SK-N-SH treated with all-trans-retinoic acid at 6 μM for 48 hours (cell line): Measurements from ENCODE around the gene TMEM236.

Source experiments
- ARNTL ChIP-seq: fragments of 450-650 bp; formaldehyde crosslinking; IDR thresholded peaks from 2 replicates; pipeline ENCODE4 v1.5.0; 2020; ENCODE audit warnings: low read depth, mild to moderate bottlenecking, moderate library complexity, borderline replicate concordance
- GLIS3 ChIP-seq: fragments of 250-450 bp; sonication (Bioruptor Pico); IDR thresholded peaks from 2 replicates; pipeline ENCODE4 v1.5.0; 2020; ENCODE audit warnings: mild to moderate bottlenecking, moderate library complexity
- ISL1 ChIP-seq: fragments of 250-450 bp; sonication (Bioruptor Pico); IDR thresholded peaks from 2 replicates; pipeline ENCODE4 v2.1.2; 2022; ENCODE audit warnings: mild to moderate bottlenecking, moderate library complexity
- OSR1 ChIP-seq: fragments of 250-450 bp; sonication (Bioruptor Pico); IDR thresholded peaks from 2 replicates; pipeline ENCODE4 v1.8.0; 2022; ENCODE audit warnings: moderate library complexity, mild to moderate bottlenecking, inconsistent platforms
- RARB ChIP-seq: fragments of 250-450 bp; sonication (Bioruptor Pico); IDR thresholded peaks from 2 replicates; pipeline ENCODE4 v1.8.0; 2021; ENCODE audit warnings: mild to moderate bottlenecking, moderate library complexity
- ZFP3 ChIP-seq: fragments of 250-450 bp; sonication (Bioruptor Pico); IDR thresholded peaks from 2 replicates; pipeline ENCODE4 v1.5.0; 2020; ENCODE audit warnings: mild to moderate bottlenecking, moderate library complexity
- ZFP30 ChIP-seq: fragments of 450-650 bp; formaldehyde crosslinking; IDR thresholded peaks from 2 replicates; pipeline ENCODE4 v1.5.0; 2022; ENCODE audit warnings: mild to moderate bottlenecking, moderate library complexity
- ZNF565 ChIP-seq: fragments of 450-650 bp; formaldehyde crosslinking; conservative IDR thresholded peaks from 2 replicates; pipeline ENCODE4 v1.5.0; 2020; ENCODE audit warnings: low read depth, mild to moderate bottlenecking, moderate library complexity
- TF ChIP-seq, protein P1 (sequence below): fragments of 250-450 bp; sonication (Bioruptor Pico); IDR thresholded peaks from 2 replicates; pipeline ENCODE4 v1.8.0; 2020; ENCODE audit warnings: mild to moderate bottlenecking, moderate library complexity, borderline replicate concordance
- TF ChIP-seq, protein P2 (sequence below): fragments of 250-450 bp; sonication (Bioruptor Pico); IDR thresholded peaks from 2 replicates; pipeline ENCODE4 v1.8.0; 2021; ENCODE audit warnings: low read depth, mild to moderate bottlenecking, moderate library complexity, borderline replicate concordance

DNA sequence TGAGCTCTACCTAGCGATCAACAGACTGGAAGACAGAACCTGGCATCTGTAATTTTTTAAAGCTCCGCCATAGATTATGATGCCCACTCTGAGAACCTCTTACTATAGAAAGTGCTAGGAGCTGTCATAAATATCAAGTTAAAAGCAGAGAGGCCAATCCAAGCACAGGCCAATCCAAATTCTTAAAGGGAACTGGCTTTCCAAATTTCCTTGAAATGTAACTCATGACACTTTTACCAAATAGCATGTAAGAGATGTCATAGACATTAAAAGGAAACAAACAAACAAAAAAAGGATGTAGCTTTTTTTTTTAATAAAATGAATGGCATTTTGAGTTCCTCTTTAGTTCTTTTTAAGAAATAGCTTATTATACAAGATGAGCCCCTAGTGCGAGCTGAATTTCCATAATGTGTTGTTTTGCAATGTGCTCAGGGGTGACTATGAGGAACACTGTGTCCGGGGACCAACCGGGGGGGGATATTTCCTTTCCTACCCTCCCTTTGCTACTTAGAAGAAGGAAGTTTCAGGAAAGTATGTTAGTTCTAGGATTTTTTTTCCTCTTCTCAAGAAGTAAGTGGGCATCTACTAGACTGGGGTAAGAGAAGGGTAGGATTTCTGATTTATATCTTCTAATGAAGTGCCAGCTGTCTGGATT lies 33.4 kb downstream of the TMEM236 start:
- no peak for TF ChIP-seq GLIS3 (CRISPR knock-in tag)
- TF ChIP-seq ZNF565 (CRISPR knock-in tag) = no peak
- no peak for TF ChIP-seq ZFP30 (CRISPR knock-in tag)
- no peak for TF ChIP-seq RARB (CRISPR knock-in tag)
- TF ChIP-seq OSR1 = no peak
- no peak for TF ChIP-seq ISL1 (CRISPR knock-in tag)
- TF ChIP-seq ZFP3 (CRISPR knock-in tag) = no peak
- TF ChIP-seq, protein P1, sequence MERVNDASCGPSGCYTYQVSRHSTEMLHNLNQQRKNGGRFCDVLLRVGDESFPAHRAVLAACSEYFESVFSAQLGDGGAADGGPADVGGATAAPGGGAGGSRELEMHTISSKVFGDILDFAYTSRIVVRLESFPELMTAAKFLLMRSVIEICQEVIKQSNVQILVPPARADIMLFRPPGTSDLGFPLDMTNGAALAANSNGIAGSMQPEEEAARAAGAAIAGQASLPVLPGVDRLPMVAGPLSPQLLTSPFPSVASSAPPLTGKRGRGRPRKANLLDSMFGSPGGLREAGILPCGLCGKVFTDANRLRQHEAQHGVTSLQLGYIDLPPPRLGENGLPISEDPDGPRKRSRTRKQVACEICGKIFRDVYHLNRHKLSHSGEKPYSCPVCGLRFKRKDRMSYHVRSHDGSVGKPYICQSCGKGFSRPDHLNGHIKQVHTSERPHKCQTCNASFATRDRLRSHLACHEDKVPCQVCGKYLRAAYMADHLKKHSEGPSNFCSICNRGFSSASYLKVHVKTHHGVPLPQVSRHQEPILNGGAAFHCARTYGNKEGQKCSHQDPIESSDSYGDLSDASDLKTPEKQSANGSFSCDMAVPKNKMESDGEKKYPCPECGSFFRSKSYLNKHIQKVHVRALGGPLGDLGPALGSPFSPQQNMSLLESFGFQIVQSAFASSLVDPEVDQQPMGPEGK (CRISPR knock-in tag) = no peak
- no peak for TF ChIP-seq ARNTL
- TF ChIP-seq, protein P2, sequence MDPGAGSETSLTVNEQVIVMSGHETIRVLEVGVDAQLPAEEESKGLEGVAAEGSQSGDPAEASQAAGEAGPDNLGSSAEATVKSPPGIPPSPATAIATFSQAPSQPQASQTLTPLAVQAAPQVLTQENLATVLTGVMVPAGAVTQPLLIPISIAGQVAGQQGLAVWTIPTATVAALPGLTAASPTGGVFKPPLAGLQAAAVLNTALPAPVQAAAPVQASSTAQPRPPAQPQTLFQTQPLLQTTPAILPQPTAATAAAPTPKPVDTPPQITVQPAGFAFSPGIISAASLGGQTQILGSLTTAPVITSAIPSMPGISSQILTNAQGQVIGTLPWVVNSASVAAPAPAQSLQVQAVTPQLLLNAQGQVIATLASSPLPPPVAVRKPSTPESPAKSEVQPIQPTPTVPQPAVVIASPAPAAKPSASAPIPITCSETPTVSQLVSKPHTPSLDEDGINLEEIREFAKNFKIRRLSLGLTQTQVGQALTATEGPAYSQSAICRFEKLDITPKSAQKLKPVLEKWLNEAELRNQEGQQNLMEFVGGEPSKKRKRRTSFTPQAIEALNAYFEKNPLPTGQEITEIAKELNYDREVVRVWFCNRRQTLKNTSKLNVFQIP (CRISPR knock-in tag) = no peak
